ENCODE data around the gene GABBR2. TPM values are rescaled to one million over a fixed set of nuclear protein-coding genes. Genes with fewer than 3 reads are reported as not detected.

The GABBR2 gene
- total RNA-seq, 4 donors from 2014 or later = 0.32 to 1.7 TPM; not detected in 2

GRCh38 chr9:98310752-98311392 lies 397.9 kb downstream of the GABBR2 start:
- no peak for DNase-seq (ENCODE audit: low spot score in 2 of 2)
- H3K36me3 ChIP-seq = no peaks in the 10 kb centered on the region
- H3K4me3 ChIP-seq = no peak overlapping the region
- no peak overlapping the region for H3K27ac ChIP-seq
- 80% methylated on average over 6 of the region's 6 CpGs for WGBS
- H3K27me3 ChIP-seq = no peaks in the 10 kb centered on the region
- no peaks in the 10 kb centered on the region for H3K9me3 ChIP-seq
- H3K4me1 ChIP-seq = peaks cover 4% of the 10 kb centered on the region
- TF ChIP-seq POLR2AphosphoS5 (IDR thresholded peaks at IDR 0.05) (no peak), EP300 (IDR thresholded peaks at IDR 0.05) (no peak), POLR2A (IDR thresholded peaks at IDR 0.05) (no peak)
- TF ChIP-seq, protein P1, sequence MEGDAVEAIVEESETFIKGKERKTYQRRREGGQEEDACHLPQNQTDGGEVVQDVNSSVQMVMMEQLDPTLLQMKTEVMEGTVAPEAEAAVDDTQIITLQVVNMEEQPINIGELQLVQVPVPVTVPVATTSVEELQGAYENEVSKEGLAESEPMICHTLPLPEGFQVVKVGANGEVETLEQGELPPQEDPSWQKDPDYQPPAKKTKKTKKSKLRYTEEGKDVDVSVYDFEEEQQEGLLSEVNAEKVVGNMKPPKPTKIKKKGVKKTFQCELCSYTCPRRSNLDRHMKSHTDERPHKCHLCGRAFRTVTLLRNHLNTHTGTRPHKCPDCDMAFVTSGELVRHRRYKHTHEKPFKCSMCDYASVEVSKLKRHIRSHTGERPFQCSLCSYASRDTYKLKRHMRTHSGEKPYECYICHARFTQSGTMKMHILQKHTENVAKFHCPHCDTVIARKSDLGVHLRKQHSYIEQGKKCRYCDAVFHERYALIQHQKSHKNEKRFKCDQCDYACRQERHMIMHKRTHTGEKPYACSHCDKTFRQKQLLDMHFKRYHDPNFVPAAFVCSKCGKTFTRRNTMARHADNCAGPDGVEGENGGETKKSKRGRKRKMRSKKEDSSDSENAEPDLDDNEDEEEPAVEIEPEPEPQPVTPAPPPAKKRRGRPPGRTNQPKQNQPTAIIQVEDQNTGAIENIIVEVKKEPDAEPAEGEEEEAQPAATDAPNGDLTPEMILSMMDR (IDR thresholded peaks at IDR 0.05) = no peak

DNA sequence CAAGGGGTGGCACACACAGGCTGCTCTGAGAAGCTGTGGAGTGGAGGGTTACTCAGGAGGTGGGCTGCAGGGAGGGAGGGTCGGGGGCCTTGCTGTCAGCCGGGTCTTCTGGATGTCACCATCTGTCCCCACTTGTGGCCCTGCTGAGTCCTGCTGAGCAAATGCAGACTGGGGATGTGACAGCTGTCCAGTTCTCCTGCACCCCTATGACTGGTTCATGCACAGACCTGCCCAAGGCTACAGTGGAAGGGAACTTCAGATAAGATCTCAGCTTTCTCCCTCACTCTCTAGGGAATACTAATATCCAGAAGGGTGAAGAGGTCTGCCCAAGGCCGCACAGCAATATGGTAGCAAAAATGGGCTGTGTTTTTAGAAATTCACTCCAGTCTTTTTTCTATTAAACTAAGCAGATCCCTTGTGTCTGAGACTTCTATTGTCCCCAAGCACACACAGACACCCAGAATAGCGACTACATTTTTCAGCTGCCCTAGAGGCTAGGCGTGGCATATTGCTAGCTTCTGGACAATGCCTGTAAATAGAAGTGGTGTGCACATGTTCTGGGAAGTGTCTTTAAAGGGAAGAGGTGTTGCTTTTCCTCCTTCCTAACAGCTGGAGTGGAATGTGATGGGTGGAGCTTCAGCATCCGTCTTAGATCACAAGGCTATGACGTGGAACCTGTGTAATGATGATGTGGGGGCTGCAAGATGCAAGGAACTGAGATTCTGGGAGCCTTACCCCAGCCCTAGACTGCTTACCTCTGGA lies 402.2 kb downstream of the GABBR2 start:
- WGBS = 64% methylated on average over 7 of the region's 7 CpGs
- Histone ChIP-seq H3K36me3 (no peaks in the 10 kb centered on the region), H3K9me3 (no peaks in the 10 kb centered on the region), H3K27ac (no peak overlapping the region), H3K27me3 (no peaks in the 10 kb centered on the region), H3K4me1 (no peaks in the 10 kb centered on the region), H3K4me3 (no peak overlapping the region)
- no peak for TF ChIP-seq POLR2A (IDR thresholded peaks at IDR 0.05)
- TF ChIP-seq POLR2AphosphoS5 (IDR thresholded peaks at IDR 0.05) = no peak
- TF ChIP-seq, protein P1 (IDR thresholded peaks at IDR 0.05) = no peak
- no peak for TF ChIP-seq EP300 (IDR thresholded peaks at IDR 0.05)
- DNase-seq (ENCODE audit: low spot score in 2 of 2) = no peak

DNA sequence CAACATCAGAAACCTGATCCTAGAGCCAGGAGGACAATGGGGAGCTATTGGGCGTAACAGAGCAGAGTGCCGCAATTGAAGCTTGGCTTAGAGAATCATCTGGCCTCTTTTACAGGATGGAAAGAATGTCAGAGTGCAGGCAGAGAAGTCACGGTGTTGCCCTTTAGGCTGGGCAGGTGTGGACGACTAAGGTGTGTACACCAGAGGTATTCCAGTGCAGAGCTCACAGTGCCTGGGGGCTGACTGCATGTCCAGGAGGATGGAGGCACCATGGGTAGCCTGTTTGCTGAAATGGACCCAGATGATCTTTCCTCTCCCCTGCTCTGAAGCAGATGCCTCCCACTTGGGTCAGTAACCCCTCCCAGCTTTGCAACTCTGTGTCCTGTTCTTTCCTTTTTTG lies 404.4 kb downstream of the GABBR2 start:
- 75% methylated on average over 4 of the region's 4 CpGs for WGBS

DNA sequence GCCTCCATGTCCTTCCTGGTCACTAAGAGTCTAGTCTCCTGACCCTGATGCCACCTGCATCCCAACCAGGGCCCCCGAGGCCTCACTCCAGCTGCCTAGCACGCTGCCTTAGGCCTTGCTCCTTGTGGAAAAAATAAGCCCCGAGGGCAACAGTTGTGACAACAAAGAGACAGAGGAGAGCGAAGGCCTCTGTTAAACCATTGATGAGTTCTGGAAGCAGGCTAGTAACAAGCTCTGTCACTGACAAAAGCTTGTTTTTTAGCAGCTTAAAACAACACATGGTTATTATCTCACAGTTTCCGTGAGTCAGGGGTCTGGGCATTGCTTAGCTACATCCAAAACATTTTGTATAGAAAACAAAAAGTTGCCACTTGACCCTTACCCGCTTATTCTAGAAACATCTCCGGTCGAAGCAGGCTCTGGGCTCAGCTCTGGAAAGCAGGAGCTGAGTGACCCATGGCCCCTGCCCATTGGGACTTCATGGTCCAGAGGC lies 405.1 kb downstream of the GABBR2 start:
- no peaks in the 10 kb centered on the region for H3K36me3 ChIP-seq
- TF ChIP-seq, protein P1 (IDR thresholded peaks at IDR 0.05) = no peak
- TF ChIP-seq EP300 (IDR thresholded peaks at IDR 0.05) (no peak), POLR2AphosphoS5 (IDR thresholded peaks at IDR 0.05) (no peak), POLR2A (IDR thresholded peaks at IDR 0.05) (no peak)
- WGBS = 73% methylated on average over 8 of the region's 8 CpGs
- no peak overlapping the region for H3K4me3 ChIP-seq
- no peak overlapping the region for H3K27ac ChIP-seq
- H3K27me3 ChIP-seq = no peaks in the 10 kb centered on the region
- H3K9me3 ChIP-seq = no peaks in the 10 kb centered on the region
- no peaks in the 10 kb centered on the region for H3K4me1 ChIP-seq
- no peak for DNase-seq (ENCODE audit: low spot score in 2 of 2)

More for the DNA sequence above, 404.4 kb downstream of the GABBR2 start:
- Histone ChIP-seq H3K4me1 (no peaks in the 10 kb centered on the region), H3K4me3 (no peak overlapping the region), H3K27me3 (no peaks in the 10 kb centered on the region), H3K36me3 (no peaks in the 10 kb centered on the region), H3K27ac (no peak overlapping the region), H3K9me3 (no peaks in the 10 kb centered on the region)
- no peak for DNase-seq (ENCODE audit: low spot score in 2 of 2)
- TF ChIP-seq POLR2AphosphoS5 (IDR thresholded peaks at IDR 0.05) = no peak

GRCh38 chr9:98302938-98303632 lies 405.6 kb downstream of the GABBR2 start:
- no peak overlapping the region for H3K4me3 ChIP-seq

More at GRCh38 chr9:98302938-98303632, 405.6 kb downstream of the GABBR2 start:
- Histone ChIP-seq H3K4me1 (no peaks in the 10 kb centered on the region), H3K27ac (no peak overlapping the region), H3K36me3 (no peaks in the 10 kb centered on the region), H3K9me3 (no peaks in the 10 kb centered on the region), H3K27me3 (no peaks in the 10 kb centered on the region)
- 93% methylated on average over 10 of the region's 13 CpGs for WGBS
- DNase-seq (ENCODE audit: low spot score in 2 of 2) = no peak
- TF ChIP-seq, protein P1 (IDR thresholded peaks at IDR 0.05) = no peak
- TF ChIP-seq POLR2AphosphoS5 (IDR thresholded peaks at IDR 0.05) (no peak), POLR2A (IDR thresholded peaks at IDR 0.05) (no peak), EP300 (IDR thresholded peaks at IDR 0.05) (no peak)

All from suprapubic skin (tissue), 4 donors.